ENCODE results near the gene ANKUB1.

ANKUB1 gene

GRCh38 chr3:149809699-149810098, 17.3 kb upstream of the ANKUB1 start:
- DNase-seq: peak; percentile 46 to 93 (median 76)

- DNase-seq: peak; percentile 79 to 92 (median 88)
These were observed 16.0 kb upstream of the ANKUB1 start for GRCh38 chr3:149808209-149808829.

- no peak for DNase-seq
These were observed 13.9 kb upstream of the ANKUB1 start for GRCh38 chr3:149806171-149806778.

- no peak for DNase-seq
These were observed 9.3 kb upstream of the ANKUB1 start for GRCh38 chr3:149801639-149802038.

GRCh38 chr3:149801195-149801594, 8.8 kb upstream of the ANKUB1 start:
- peak in 2 of 4 experiments; percentile 47 to 54 for DNase-seq

- DNase-seq: no peak
These were observed 8.3 kb upstream of the ANKUB1 start for GRCh38 chr3:149800693-149801092.

GRCh38 chr3:149796026-149796425, 3.7 kb upstream of the ANKUB1 start:
- DNase-seq: no peak

- DNase-seq: no peak
These were observed 1.7 kb downstream of the ANKUB1 start for GRCh38 chr3:149790698-149791097.

GRCh38 chr3:149790268-149790667, 2.1 kb downstream of the ANKUB1 start:
- peak in 1 of 4 experiments; percentile 6 for DNase-seq

- DNase-seq: no peak
These were observed 8.2 kb downstream of the ANKUB1 start for GRCh38 chr3:149784064-149784704.

- DNase-seq: peak; percentile 35 to 89 (median 64)
These were observed 8.8 kb downstream of the ANKUB1 start for GRCh38 chr3:149783576-149783975.

GRCh38 chr3:149781741-149782140, 10.6 kb downstream of the ANKUB1 start:
- DNase-seq: peak; percentile 19 to 52 (median 27)

GRCh38 chr3:149781211-149781610, 11.1 kb downstream of the ANKUB1 start:
- DNase-seq: peak; percentile 68 to 87 (median 76)

GRCh38 chr3:149777414-149778214, 14.7 kb downstream of the ANKUB1 start:
- DNase-seq: no peak

GRCh38 chr3:149776170-149776569, 16.2 kb downstream of the ANKUB1 start:
- no peak for DNase-seq

GRCh38 chr3:149772861-149773260, 19.5 kb downstream of the ANKUB1 start:
- DNase-seq: no peak

GRCh38 chr3:149771652-149772271, 20.6 kb downstream of the ANKUB1 start:
- DNase-seq: peak; percentile 50 to 75 (median 63)

GRCh38 chr3:149770246-149770645, 22.1 kb downstream of the ANKUB1 start:
- DNase-seq: no peak

- no peak for DNase-seq
These were observed 23.6 kb downstream of the ANKUB1 start for GRCh38 chr3:149768704-149769103.

- no peak for DNase-seq
These were observed 24.6 kb downstream of the ANKUB1 start for GRCh38 chr3:149767720-149768119.

GRCh38 chr3:149765762-149766334, 26.5 kb downstream of the ANKUB1 start:
- peak; percentile 48 to 82 (median 64) for DNase-seq

- no peak for DNase-seq
These were observed 28.1 kb downstream of the ANKUB1 start for GRCh38 chr3:149764302-149764701.
